ENCODE results near the gene RTN4RL2. TPM values are rescaled to one million over a fixed set of nuclear protein-coding genes. Genes with fewer than 3 reads are reported as not detected.

RTN4RL2 gene
- total RNA-seq, 1 experiment from 2014 or later: 7.0 TPM

DNA sequence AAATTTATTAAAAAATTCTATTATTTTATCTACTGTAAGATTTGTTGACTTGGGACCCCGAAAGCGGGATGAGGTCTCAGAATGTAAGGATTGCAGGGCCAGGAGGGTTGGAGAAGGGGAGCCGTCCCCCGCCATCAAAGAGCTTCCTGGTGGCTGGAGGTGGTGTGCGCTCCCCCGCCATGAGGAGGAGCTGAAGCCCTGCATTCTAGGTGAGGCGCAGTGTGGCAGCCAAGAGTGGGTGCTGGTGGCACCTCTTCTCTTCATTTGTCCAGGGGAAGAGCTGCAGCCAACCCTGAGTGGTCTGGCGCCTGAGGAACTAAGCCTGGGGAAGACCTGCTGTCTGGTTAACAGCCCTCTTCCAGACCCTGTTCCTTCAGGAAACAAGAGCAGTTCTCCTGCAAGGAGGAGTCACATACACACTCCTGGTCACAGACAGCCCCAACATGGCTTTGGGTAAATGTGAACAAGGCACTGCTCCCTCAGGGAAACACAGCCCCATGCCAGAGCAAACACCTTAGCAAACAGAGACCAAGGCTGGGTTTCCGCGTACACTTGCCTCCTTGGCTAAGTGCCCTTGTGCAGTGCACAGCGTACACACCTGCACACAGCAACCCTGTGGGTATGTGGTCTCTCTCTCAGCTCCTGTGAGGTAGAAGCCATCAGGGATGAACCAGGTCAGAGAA lies 17.3 kb downstream of the RTN4RL2 start:
- H3K14ac ChIP-seq (ENCODE audit: insufficient read depth, low read length): no peak overlapping the region
- TF ChIP-seq, protein P1, sequence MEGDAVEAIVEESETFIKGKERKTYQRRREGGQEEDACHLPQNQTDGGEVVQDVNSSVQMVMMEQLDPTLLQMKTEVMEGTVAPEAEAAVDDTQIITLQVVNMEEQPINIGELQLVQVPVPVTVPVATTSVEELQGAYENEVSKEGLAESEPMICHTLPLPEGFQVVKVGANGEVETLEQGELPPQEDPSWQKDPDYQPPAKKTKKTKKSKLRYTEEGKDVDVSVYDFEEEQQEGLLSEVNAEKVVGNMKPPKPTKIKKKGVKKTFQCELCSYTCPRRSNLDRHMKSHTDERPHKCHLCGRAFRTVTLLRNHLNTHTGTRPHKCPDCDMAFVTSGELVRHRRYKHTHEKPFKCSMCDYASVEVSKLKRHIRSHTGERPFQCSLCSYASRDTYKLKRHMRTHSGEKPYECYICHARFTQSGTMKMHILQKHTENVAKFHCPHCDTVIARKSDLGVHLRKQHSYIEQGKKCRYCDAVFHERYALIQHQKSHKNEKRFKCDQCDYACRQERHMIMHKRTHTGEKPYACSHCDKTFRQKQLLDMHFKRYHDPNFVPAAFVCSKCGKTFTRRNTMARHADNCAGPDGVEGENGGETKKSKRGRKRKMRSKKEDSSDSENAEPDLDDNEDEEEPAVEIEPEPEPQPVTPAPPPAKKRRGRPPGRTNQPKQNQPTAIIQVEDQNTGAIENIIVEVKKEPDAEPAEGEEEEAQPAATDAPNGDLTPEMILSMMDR (conservative IDR thresholded peaks at IDR 0.05): no peak
- peaks cover 88% of the 10 kb centered on the region for H3K27me3 Mint-ChIP-seq (ENCODE audit: low read depth)

More for the DNA sequence above, 17.3 kb downstream of the RTN4RL2 start:
- no peak overlapping the region for H3T11ph ChIP-seq (ENCODE audit: low read length)
- no peak overlapping the region for H2BK12ac ChIP-seq (ENCODE audit: insufficient read length, low read depth, low read length)
- H3K56ac ChIP-seq (ENCODE audit: insufficient read length, low read depth, low read length): no peak overlapping the region
- H3K18ac ChIP-seq (ENCODE audit: insufficient read length, low read depth, low read length): no peak overlapping the region
- no peak overlapping the region for H3K9ac ChIP-seq (ENCODE audit: extremely low read depth, insufficient read length, low read length)
- no peak overlapping the region for H2BK120ac ChIP-seq (ENCODE audit: low read depth, low read length, poor library complexity, severe bottlenecking)
- peaks cover 15% of the 10 kb centered on the region for H3K23me2 ChIP-seq (ENCODE audit: insufficient read length, low read depth, low read length, poor library complexity, severe bottlenecking)
- Mint-ChIP-seq H3K4me1 (peaks cover 30 to 71% of the 10 kb centered on the region in 2 experiments), H3K9me3 (no peaks in the 10 kb centered on the region; a peak in 2 of 5 replicates), H3K36me3 (ENCODE audit: insufficient read depth in 1 of 3, low read depth in 3 of 3) (peaks cover 0 to 2% (median 0%) of the 10 kb centered on the region in 3 experiments; a peak in 1 of 7 replicates), H3K27ac (no peak overlapping the region; a peak in 1 of 7 replicates), H3K4me3 (no peak overlapping the region; a peak in 1 of 5 replicates)
- DNase-seq: no peak
- WGBS (ENCODE audit: extremely low coverage, insufficient read length, low lambda C conversion rate): no CpG with 5 or more reads among the region's 11 CpGs
- H3K27ac ChIP-seq (ENCODE audit: insufficient read length, low read depth, low read length): no peak overlapping the region
- peaks cover 2% of the 10 kb centered on the region; the same call in 1 of the 2 replicates for H3K4me1 ChIP-seq (ENCODE audit: insufficient read depth, low read length)
- no peak overlapping the region for H3K23ac ChIP-seq (ENCODE audit: insufficient read length, low read depth, low read length)
- H3K4me2 ChIP-seq (ENCODE audit: insufficient read depth, insufficient read length, low read length): no peak overlapping the region
- H2AFZ ChIP-seq (ENCODE audit: low read length): no peak overlapping the region
- no peak overlapping the region for H2BK20ac ChIP-seq (ENCODE audit: low read depth, low read length, poor library complexity, severe bottlenecking)
- H2BK5ac ChIP-seq (ENCODE audit: insufficient read length, low read length): no peak overlapping the region
- no peak overlapping the region for H4K91ac ChIP-seq (ENCODE audit: insufficient read length, low read depth, low read length)
- no peak overlapping the region for H2BK15ac ChIP-seq (ENCODE audit: low read depth, low read length)
- H4K8ac ChIP-seq (replicated peaks; ENCODE audit: insufficient read length, low read depth, low read length): no peak overlapping the region
- no peaks in the 10 kb centered on the region for H3K9me3 ChIP-seq (ENCODE audit: control insufficient read depth, low read depth, low read length)
- H4K20me1 ChIP-seq (ENCODE audit: control insufficient read depth, insufficient read depth, insufficient read length): no peaks in the 10 kb centered on the region
- no peak overlapping the region for H3K4ac ChIP-seq (ENCODE audit: low read depth, low read length)
- no peaks in the 10 kb centered on the region for H3K79me2 ChIP-seq (ENCODE audit: insufficient read depth, low read length)
- H3K27me3 ChIP-seq (ENCODE audit: insufficient read depth, low read length): peaks cover 6% of the 10 kb centered on the region; the same call in 1 of the 2 replicates
- H3K79me1 ChIP-seq (ENCODE audit: insufficient read depth, low read depth, low read length, poor library complexity, severe bottlenecking): no peaks in the 10 kb centered on the region
- no peak overlapping the region for H2AK5ac ChIP-seq (ENCODE audit: insufficient read length, low read length)
- no peak overlapping the region for H4K5ac ChIP-seq (ENCODE audit: insufficient read length, low read depth, low read length)
